SK-N-MC (cell line): Measurements from ENCODE around the gene CTNND2.

Experiments
- EZH2 ChIP-seq: fragments of 200-600 bp; sonication (generic); IDR thresholded peaks from one replicate; pipeline ENCODE4 v1.6.1; 2017; ENCODE audit warnings: antibody characterized with exemption
- POLR2AphosphoS5 ChIP-seq: IDR thresholded peaks from 2 replicates; pipeline ENCODE4 v1.6.1; 2012; ENCODE audit warnings: mild to moderate bottlenecking, low read depth, low read length, borderline replicate concordance

GRCh38 chr5:11656916-11657315, 247.3 kb downstream of the CTNND2 start:
- TF ChIP-seq EZH2 (no peak), POLR2AphosphoS5 (no peak)
